B cell (primary cell): ENCODE results near the gene RAPGEF1. TPM values are rescaled to one million over a fixed set of nuclear protein-coding genes. Genes with fewer than 3 reads are reported as not detected.
"Not testable (repeated sequence)": the region's sequence is repeated elsewhere in the genome, so short reads cannot be mapped to it uniquely, and the experiment has no call there.

Experiments
- ATAC-seq: fragments of 200-7000 bp; cut with Tn5 transposase; one replicate; pipeline ENCODE4 v1.10.0; 2021; ENCODE audit warnings: low read depth, mild to moderate bottlenecking, moderate number of reproducible peaks, moderate library complexity
- CTCF ChIA-PET: fragments of 350-600 bp; sonication (Branson Sonifier 250); formaldehyde crosslinking; loops from one replicate; lab custom pipeline; 2021; ENCODE audit warnings: antibody characterized with exemption, inconsistent platforms; lab: Charles Lee
- POLR2A ChIA-PET: fragments of 350-600 bp; sonication (Branson Sonifier 250); formaldehyde crosslinking; loops from one replicate; lab custom pipeline; 2021; ENCODE audit warnings: antibody characterized with exemption; lab: Charles Lee
- DNase-seq: peaks from one replicate; pipeline ENCODE4 v3.0.0; 2013
- H2AFZ ChIP-seq: 2 replicates; pipeline ENCODE4 v1.6.1; 2012; ENCODE audit warnings: mild to moderate bottlenecking, low read depth, low read length; ENCODE audit not compliant: insufficient read depth, poor library complexity, severe bottlenecking
- H3K27ac ChIP-seq, 2 donors: 1 replicate in 1 of 2; 2 replicates in 1 of 2; pipeline ENCODE4 v1.5.1; 2012 to 2013; ENCODE audit warnings: low read length in 2 of 2, mild to moderate bottlenecking in 2 of 2, moderate library complexity in 1 of 2
- H3K27me3 ChIP-seq, 4 experiments: fragments of 200-600 bp in 1 of 4; sonication (generic) in 1 of 4; replicated peaks in 1 of 4; 1 replicate in 2 of 4; 2 replicates in 2 of 4; pipeline versions ENCODE4 v1.6.1 to v1.7.0; 2013 to 2016; ENCODE audit warnings: low read length in 3 of 4, mild to moderate bottlenecking in 2 of 4, mixed read lengths in 1 of 4, moderate library complexity in 1 of 4; ENCODE audit not compliant: insufficient read depth in 4 of 4, control insufficient read depth in 3 of 4; ENCODE audit errors: control extremely low read depth in 1 of 4
- H3K36me3 ChIP-seq, 2 experiments: replicated peaks in 1 of 2; 1 replicate in 1 of 2; 2 replicates in 1 of 2; pipeline versions ENCODE4 v1.6.1 to v1.7.1; 2013; ENCODE audit warnings: low read length in 1 of 2; ENCODE audit not compliant: insufficient read depth in 2 of 2, control insufficient read depth in 1 of 2; ENCODE audit errors: control extremely low read depth in 1 of 2, extremely low read depth in 1 of 2
- H3K4me1 ChIP-seq, 2 donors: fragments of 200-600 bp in 1 of 2; sonication (generic) in 1 of 2; 1 replicate in 1 of 2; 2 replicates in 1 of 2; pipeline versions ENCODE4 v1.5.1 to v1.6.1; 2013 to 2017; ENCODE audit warnings: low read length in 2 of 2; ENCODE audit not compliant: control insufficient read depth in 2 of 2, insufficient read depth in 2 of 2
- H3K4me2 ChIP-seq: replicated peaks from 2 replicates; pipeline ENCODE3; 2012; ENCODE audit warnings: mild to moderate bottlenecking, low read depth, low read length; ENCODE audit not compliant: poor library complexity, severe bottlenecking
- H3K4me3 ChIP-seq, 5 experiments: fragments of 200-600 bp in 1 of 5; sonication (generic) in 1 of 5; 1 replicate in 3 of 5; 2 replicates in 2 of 5; pipeline versions ENCODE4 v1.5.1 to v1.7.0; 2011 to 2016; ENCODE audit warnings: low read length in 4 of 5, mild to moderate bottlenecking in 4 of 5, low read depth in 2 of 5, control low read depth in 1 of 5, moderate library complexity in 1 of 5; ENCODE audit not compliant: insufficient read depth in 1 of 5; ENCODE audit errors: control extremely low read depth in 1 of 5, extremely low read depth in 1 of 5
- H3K79me2 ChIP-seq: fragments of 200-600 bp; sonication (generic); one replicate; pipeline ENCODE4 v1.6.0; 2016; ENCODE audit warnings: low read length; ENCODE audit not compliant: control insufficient read depth, insufficient read depth
- H3K9ac ChIP-seq: fragments of 200-600 bp; sonication (generic); 2 replicates; pipeline ENCODE4 v1.6.1; 2017; ENCODE audit warnings: mild to moderate bottlenecking, low read length, moderate library complexity
- H3K9me3 ChIP-seq, 3 donors: one replicate each; pipeline versions ENCODE4 v1.6.1 to v1.7.1; 2013; ENCODE audit warnings: low read length in 2 of 3; ENCODE audit not compliant: control insufficient read depth in 2 of 3, insufficient read depth in 1 of 3; ENCODE audit errors: control extremely low read depth in 1 of 3
- H4K20me1 ChIP-seq: 2 replicates; pipeline ENCODE4 v1.6.0; 2012; ENCODE audit warnings: mild to moderate bottlenecking, low read length; ENCODE audit not compliant: insufficient read depth, control insufficient read depth, poor library complexity, severe bottlenecking
- H3K27ac Mint-ChIP-seq: one replicate; pipeline ENCODE4 v1.8.0; 2021; ENCODE audit warnings: mixed read lengths
- H3K27me3 Mint-ChIP-seq: one replicate; pipeline ENCODE4 v1.8.0; 2021; ENCODE audit warnings: mixed read lengths
- H3K4me1 Mint-ChIP-seq: one replicate; pipeline ENCODE4 v1.8.0; 2021; ENCODE audit warnings: mixed read lengths
- H3K4me3 Mint-ChIP-seq: one replicate; pipeline ENCODE4 v1.8.0; 2021; ENCODE audit warnings: mixed read lengths
- H3K9me3 Mint-ChIP-seq: one replicate; pipeline ENCODE4 v1.8.0; 2022; ENCODE audit warnings: mixed read lengths; ENCODE audit not compliant: insufficient read depth
- EZH2 ChIP-seq: IDR thresholded peaks from 2 replicates; pipeline ENCODE4 v1.6.1; 2012; ENCODE audit warnings: borderline replicate concordance, low read depth, mild to moderate bottlenecking, moderate library complexity, low read length; ENCODE audit not compliant: insufficient read depth, poor library complexity, severe bottlenecking
- WGBS: methylation state at CpG from one replicate; pipeline ENCODE4 v1.1.5; 2013; ENCODE audit warnings: missing lambda C conversion rate; ENCODE audit not compliant: insufficient coverage; 5-methylcytosine and 5-hydroxymethylcytosine counted together
- intact Hi-C: fragments of 100-400 bp; cut with micrococcal nuclease; formaldehyde crosslinking; loops from one replicate; pipeline ENCODE4 v1.10.0; 2022
- polyA plus RNA-seq: library from polyadenylated mRNA; depleted of rRNA; stranded (reverse); fragments of >200 nt; gene quantifications from 2 replicates; pipeline ENCODE4 v1.2.3, GENCODE V29; 2012
- total RNA-seq, 2 donors: library from RNA; stranded (reverse); fragments of 120-200 nt in 1 of 2; gene quantifications; 1 replicate in 1 of 2; 2 replicates in 1 of 2; pipeline versions ENCODE4 v1.2.3 to v1.2.4, GENCODE V29; 2013 to 2022
- TF ChIP-seq, protein P1 (sequence below): fragments of 200-600 bp; IDR thresholded peaks from one replicate; pipeline ENCODE4 v1.8.0; 2022; ENCODE audit warnings: antibody characterized with exemption, mild to moderate bottlenecking

The RAPGEF1 gene
- total and polyA plus RNA-seq, 2 donors (not counting 1 experiment from before 2014, with no cell fraction given): 134 to 447 TPM

DNA sequence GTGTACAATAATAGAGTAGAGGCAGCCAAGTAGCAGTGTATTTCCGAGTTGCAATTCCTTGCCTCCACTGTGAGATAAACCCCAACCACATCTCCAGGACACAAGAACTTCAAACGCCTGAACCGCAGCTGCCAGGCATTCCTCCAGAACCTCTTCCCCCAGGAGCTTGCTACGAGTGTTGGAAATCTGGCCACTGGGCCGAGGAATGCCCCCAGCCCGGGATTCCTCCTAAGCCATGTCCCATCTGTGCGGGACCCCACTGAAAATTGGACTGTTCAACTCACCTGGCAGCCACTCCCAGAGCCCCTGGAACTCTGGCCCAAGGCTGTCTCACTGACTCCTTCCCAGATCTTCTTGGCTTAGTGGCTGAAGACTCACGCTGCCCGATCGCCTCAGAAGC, 190.7 kb downstream of the RAPGEF1 start:
- H3K79me2 ChIP-seq, H4K20me1 ChIP-seq, H3K9me3 Mint-ChIP-seq, CTCF ChIA-PET, H2AFZ ChIP-seq, intact Hi-C loops, H3K9ac ChIP-seq, DNase-seq, H3K27ac ChIP-seq, H3K4me2 ChIP-seq, H3K36me3 ChIP-seq, H3K4me3 ChIP-seq, H3K4me3 Mint-ChIP-seq, ATAC-seq, H3K27ac Mint-ChIP-seq, POLR2A ChIA-PET: not testable (repeated sequence)
- 89% methylated on average over 9 of the region's 10 CpGs for WGBS
- peaks cover 0 to 53% (median 21%) of the 10 kb centered on the region in 4 experiments for H3K27me3 ChIP-seq
- Mint-ChIP-seq H3K27me3 (peaks cover 69% of the 10 kb centered on the region), H3K4me1 (peaks cover 11% of the 10 kb centered on the region)
- H3K4me1 ChIP-seq: peaks cover 15 to 16% of the 10 kb centered on the region in 2 donors
- H3K9me3 ChIP-seq: peaks cover 0 to 38% (median 8%) of the 10 kb centered on the region in 3 donors

DNA sequence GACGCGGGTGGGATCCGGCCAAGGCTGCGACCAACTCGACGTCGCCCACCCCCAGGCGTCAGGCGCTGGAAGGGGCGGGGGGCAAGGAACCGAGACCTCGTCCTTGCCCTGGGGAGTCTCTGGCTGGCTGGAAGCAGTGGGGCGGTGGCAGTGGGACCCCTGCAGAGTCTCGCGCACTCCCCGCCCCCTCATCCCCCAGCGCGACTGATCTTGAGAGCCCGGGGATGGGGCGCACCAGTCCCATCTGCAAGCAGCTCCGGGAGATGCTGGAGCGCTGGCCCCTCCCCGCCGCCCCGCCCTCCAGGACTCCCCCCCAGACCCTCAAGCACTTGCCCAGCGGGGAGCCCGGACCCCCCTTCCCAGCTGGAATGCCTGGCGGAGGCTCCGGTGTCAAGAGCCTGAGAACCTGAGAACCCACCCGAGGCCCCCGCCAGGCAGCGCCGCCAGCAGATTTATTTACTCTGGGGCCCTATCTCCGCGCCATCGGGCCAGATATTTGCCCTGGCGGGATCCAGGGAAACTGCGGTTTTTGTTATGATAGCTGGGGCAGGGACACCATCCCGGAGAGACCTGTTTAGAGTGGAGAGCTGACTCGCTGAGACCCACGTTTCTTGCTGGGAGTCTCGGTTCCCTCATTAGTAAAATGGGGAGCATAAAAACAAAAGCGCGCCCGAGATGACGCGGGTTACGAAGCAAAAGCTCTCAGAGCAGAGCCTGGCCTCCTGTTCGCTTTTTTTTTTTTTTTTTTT, 193.4 kb downstream of the RAPGEF1 start:
- intact Hi-C loops: loop anchor here (1.0 kb wide), 1 partner anchor 8 kb away; no protein-coding TSS in a partner anchor
- no peak for TF ChIP-seq EZH2
- TF ChIP-seq, protein P1, sequence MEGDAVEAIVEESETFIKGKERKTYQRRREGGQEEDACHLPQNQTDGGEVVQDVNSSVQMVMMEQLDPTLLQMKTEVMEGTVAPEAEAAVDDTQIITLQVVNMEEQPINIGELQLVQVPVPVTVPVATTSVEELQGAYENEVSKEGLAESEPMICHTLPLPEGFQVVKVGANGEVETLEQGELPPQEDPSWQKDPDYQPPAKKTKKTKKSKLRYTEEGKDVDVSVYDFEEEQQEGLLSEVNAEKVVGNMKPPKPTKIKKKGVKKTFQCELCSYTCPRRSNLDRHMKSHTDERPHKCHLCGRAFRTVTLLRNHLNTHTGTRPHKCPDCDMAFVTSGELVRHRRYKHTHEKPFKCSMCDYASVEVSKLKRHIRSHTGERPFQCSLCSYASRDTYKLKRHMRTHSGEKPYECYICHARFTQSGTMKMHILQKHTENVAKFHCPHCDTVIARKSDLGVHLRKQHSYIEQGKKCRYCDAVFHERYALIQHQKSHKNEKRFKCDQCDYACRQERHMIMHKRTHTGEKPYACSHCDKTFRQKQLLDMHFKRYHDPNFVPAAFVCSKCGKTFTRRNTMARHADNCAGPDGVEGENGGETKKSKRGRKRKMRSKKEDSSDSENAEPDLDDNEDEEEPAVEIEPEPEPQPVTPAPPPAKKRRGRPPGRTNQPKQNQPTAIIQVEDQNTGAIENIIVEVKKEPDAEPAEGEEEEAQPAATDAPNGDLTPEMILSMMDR: no peak
- no peaks in the 10 kb centered on the region for H3K36me3 ChIP-seq
- H2AFZ ChIP-seq: no peak overlapping the region
- peaks cover 0 to 40% (median 13%) of the 10 kb centered on the region in 4 experiments for H3K27me3 ChIP-seq
- Mint-ChIP-seq H3K4me3 (peak overlapping the region; percentile 75), H3K9me3 (peaks cover 10% of the 10 kb centered on the region), H3K27ac (no peak overlapping the region), H3K27me3 (peaks cover 48% of the 10 kb centered on the region), H3K4me1 (peaks cover 11% of the 10 kb centered on the region)
- H3K79me2 ChIP-seq: no peaks in the 10 kb centered on the region
- peak; percentile 38 for DNase-seq
- ATAC-seq: no peak
- CTCF ChIA-PET: no interaction called here
- peak overlapping the region; percentile 66 for H3K4me2 ChIP-seq
- no peak overlapping the region for H3K27ac ChIP-seq
- peak overlapping the region; percentile 19 for H3K9ac ChIP-seq
- WGBS: 6% methylated on average over 44 of the region's 49 CpGs
- H3K9me3 ChIP-seq: peaks cover 2 to 54% (median 23%) of the 10 kb centered on the region in 3 donors
- H4K20me1 ChIP-seq: no peaks in the 10 kb centered on the region
- H3K4me1 ChIP-seq: peaks cover 15 to 16% of the 10 kb centered on the region in 2 donors
- POLR2A ChIA-PET: no interaction called here
- peak overlapping the region in 2 of 5 experiments; percentile 17 to 36 for H3K4me3 ChIP-seq
